ENCODE data around the gene WNT1. TPM values are rescaled to one million over a fixed set of nuclear protein-coding genes. Genes with fewer than 3 reads are reported as not detected.

The WNT1 gene
- total RNA-seq, 1 experiment from 2014 or later, result not detected

DNA sequence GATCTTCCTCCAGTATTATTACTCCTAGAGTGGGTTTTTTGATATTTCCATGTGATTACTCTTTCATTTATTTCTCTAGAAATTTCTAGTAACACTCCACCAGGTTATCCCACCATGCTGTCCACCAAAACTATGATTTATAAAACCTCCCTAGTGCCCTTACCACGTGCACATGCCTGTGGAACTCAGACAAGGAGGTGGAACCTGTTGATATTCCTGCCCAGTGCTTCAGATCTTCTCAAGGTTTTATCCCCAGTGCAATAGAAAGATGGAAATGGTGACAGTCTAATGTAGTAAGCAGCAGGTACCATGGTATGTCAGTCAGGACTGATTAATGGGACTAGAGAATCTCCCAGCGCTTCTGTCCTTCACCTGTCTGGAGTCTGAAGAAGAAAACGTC is 17.3 kb upstream of the WNT1 start:
- Mint-ChIP-seq H3K4me1 (ENCODE audit: low read depth, unreplicated experiment) (peaks cover 8% of the 10 kb centered on the region), H3K27ac (ENCODE audit: unreplicated experiment) (no peak overlapping the region), H3K27me3 (ENCODE audit: unreplicated experiment) (peaks cover 10% of the 10 kb centered on the region), H3K9me3 (ENCODE audit: low read depth, unreplicated experiment) (no peaks in the 10 kb centered on the region), H3K4me3 (ENCODE audit: low read depth, unreplicated experiment) (no peak overlapping the region), H3K36me3 (ENCODE audit: insufficient read depth, unreplicated experiment) (peaks cover 19% of the 10 kb centered on the region)
- CTCF ChIA-PET, result no interaction called here
- BruUV-seq (replicated peaks), result no TSS peak
- DNase-seq, result no peak
- TF ChIP-seq, protein P1, sequence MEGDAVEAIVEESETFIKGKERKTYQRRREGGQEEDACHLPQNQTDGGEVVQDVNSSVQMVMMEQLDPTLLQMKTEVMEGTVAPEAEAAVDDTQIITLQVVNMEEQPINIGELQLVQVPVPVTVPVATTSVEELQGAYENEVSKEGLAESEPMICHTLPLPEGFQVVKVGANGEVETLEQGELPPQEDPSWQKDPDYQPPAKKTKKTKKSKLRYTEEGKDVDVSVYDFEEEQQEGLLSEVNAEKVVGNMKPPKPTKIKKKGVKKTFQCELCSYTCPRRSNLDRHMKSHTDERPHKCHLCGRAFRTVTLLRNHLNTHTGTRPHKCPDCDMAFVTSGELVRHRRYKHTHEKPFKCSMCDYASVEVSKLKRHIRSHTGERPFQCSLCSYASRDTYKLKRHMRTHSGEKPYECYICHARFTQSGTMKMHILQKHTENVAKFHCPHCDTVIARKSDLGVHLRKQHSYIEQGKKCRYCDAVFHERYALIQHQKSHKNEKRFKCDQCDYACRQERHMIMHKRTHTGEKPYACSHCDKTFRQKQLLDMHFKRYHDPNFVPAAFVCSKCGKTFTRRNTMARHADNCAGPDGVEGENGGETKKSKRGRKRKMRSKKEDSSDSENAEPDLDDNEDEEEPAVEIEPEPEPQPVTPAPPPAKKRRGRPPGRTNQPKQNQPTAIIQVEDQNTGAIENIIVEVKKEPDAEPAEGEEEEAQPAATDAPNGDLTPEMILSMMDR (IDR thresholded peaks at IDR 0.05; ENCODE audit: unreplicated experiment), result no peak
- intact Hi-C loops (cut with micrococcal nuclease; ENCODE audit: unreplicated experiment), result no loop called here

DNA sequence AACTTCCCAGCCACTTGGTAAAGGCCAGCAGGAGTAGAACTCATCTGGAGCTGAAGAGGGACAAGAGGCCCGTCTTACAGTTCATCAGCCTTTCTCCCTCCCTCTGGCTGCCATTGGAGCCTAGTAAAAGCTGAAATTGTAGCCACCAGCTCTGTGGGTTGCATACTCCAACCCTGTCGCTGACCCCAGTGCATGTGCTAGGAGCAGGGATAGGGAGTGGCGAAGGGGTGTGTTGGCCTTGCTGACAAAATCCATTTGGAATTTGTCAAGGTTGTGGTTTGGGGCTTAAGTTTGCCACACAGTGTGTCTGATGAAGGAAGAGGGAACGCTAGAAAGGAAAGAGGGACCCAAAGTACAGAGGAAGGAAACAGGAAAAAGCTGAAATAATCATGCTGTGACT is 16.8 kb upstream of the WNT1 start:
- peaks cover 14% of the 10 kb centered on the region for H3K36me3 Mint-ChIP-seq (ENCODE audit: insufficient read depth, unreplicated experiment)
- DNase-seq, result no peak
- H3K4me1 Mint-ChIP-seq (ENCODE audit: low read depth, unreplicated experiment), result peaks cover 8% of the 10 kb centered on the region
- TF ChIP-seq, protein P1 (IDR thresholded peaks at IDR 0.05; ENCODE audit: unreplicated experiment), result no peak
- no peak overlapping the region for H3K27ac Mint-ChIP-seq (ENCODE audit: unreplicated experiment)
- BruUV-seq (replicated peaks), result no TSS peak
- peaks cover 15% of the 10 kb centered on the region for H3K27me3 Mint-ChIP-seq (ENCODE audit: unreplicated experiment)
- CTCF ChIA-PET, result no interaction called here
- no peak overlapping the region for H3K4me3 Mint-ChIP-seq (ENCODE audit: low read depth, unreplicated experiment)
- no peaks in the 10 kb centered on the region for H3K9me3 Mint-ChIP-seq (ENCODE audit: low read depth, unreplicated experiment)
- intact Hi-C loops (cut with micrococcal nuclease; ENCODE audit: unreplicated experiment), result no loop called here

DNA sequence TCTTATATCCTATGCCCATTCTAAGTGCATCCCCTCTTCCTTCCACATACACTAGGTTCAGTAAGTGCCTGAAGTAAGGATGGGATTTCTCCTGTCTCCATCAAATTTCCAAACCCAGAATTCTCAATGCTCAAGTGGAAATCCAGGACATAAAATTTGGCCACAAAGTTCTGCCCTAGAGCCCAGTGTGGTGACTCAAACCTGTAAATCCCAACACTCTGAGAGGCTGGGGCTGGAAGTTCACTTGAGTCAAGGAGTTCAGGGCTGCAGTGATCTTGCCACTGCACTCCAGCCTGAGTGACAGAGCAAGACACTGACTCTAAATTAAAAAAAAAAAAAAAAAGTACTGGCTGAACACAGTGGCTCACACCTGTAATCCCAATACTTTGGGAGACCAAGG is 16.3 kb upstream of the WNT1 start:
- Mint-ChIP-seq H3K9me3 (ENCODE audit: low read depth, unreplicated experiment) (no peaks in the 10 kb centered on the region), H3K27me3 (ENCODE audit: unreplicated experiment) (peaks cover 17% of the 10 kb centered on the region), H3K4me3 (ENCODE audit: low read depth, unreplicated experiment) (no peak overlapping the region), H3K27ac (ENCODE audit: unreplicated experiment) (no peak overlapping the region), H3K36me3 (ENCODE audit: insufficient read depth, unreplicated experiment) (peaks cover 10% of the 10 kb centered on the region), H3K4me1 (ENCODE audit: low read depth, unreplicated experiment) (peaks cover 8% of the 10 kb centered on the region)
- TF ChIP-seq, protein P1 (IDR thresholded peaks at IDR 0.05; ENCODE audit: unreplicated experiment), result no peak
- CTCF ChIA-PET, result interaction anchor here (0.7 kb wide), 1 partner anchor 11 kb away, joined by 5 read pairs; no protein-coding TSS in a partner anchor
- intact Hi-C loops (cut with micrococcal nuclease; ENCODE audit: unreplicated experiment), result no loop called here
- BruUV-seq (replicated peaks), result no TSS peak
- no peak for DNase-seq

DNA sequence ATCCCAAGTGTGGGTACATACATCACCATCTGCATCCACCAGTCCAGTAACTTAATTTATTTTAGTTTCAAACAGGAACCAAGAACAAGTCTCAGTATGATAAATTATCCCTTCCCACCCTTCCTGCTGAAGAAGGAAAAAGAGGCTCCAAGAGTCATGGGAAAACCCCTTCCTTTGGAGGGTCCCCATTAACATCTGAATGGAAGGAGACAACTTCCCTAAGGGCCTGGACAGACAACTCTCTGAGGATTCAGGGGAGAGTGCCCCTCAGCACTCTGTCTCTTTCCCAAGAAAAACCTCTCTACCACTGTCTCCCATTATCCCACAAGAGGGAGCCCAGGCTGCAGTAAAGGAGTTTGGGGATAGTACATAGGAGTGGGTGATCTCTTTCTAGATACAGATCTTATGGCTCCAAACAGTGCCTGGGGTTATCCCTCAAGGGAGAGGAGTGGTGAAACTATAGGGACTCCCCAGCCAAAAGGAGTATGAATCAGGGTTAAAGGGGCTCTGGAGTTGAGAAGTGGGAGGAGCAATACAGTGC is 12.8 kb upstream of the WNT1 start:
- TF ChIP-seq, protein P1 (IDR thresholded peaks at IDR 0.05; ENCODE audit: unreplicated experiment), result no peak
- no peak overlapping the region for H3K4me3 Mint-ChIP-seq (ENCODE audit: low read depth, unreplicated experiment)
- H3K27ac Mint-ChIP-seq (ENCODE audit: unreplicated experiment), result no peak overlapping the region
- CTCF ChIA-PET, result no interaction called here
- DNase-seq, result no peak
- H3K36me3 Mint-ChIP-seq (ENCODE audit: insufficient read depth, unreplicated experiment), result no peaks in the 10 kb centered on the region
- peaks cover 8% of the 10 kb centered on the region for H3K4me1 Mint-ChIP-seq (ENCODE audit: low read depth, unreplicated experiment)
- H3K27me3 Mint-ChIP-seq (ENCODE audit: unreplicated experiment), result peaks cover 39% of the 10 kb centered on the region
- H3K9me3 Mint-ChIP-seq (ENCODE audit: low read depth, unreplicated experiment), result no peaks in the 10 kb centered on the region
- no TSS peak for BruUV-seq (replicated peaks)
- intact Hi-C loops (cut with micrococcal nuclease; ENCODE audit: unreplicated experiment), result no loop called here

All from Calu3 (cell line).